Measurements from ENCODE around the gene ITGB1.
"Not testable (repeated sequence)": the region's sequence is repeated elsewhere in the genome, so short reads cannot be mapped to it uniquely, and the experiment has no call there.

ITGB1 gene

GRCh38 chr10:32937911-32938424 lies 20.1 kb downstream of the ITGB1 start:
- DNase-seq (ENCODE audit: low read depth): no peak

DNA sequence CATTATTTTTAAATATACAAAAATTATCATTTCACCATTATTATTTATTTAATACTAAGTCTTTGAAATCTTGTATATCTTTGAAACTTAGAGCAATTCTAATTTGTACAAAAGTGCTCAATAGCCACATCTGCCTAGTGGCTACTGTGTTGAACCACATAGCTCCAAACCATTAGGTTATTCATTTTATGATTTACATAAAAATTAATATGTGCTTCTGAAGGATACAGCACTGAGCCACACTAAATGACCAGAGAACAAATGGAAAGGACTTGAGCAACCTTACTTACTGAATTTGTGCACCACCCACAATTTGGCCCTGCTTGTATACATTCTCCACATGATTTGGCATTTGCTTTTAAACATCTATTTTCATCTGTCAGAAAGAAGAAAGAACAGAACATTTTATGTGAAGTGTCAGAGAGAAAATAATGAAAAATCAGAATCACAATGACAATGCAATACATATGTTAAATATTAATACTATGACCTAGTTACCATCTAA lies 25.8 kb downstream of the ITGB1 start:
- DNase-seq (ENCODE audit: low read depth): no peak

DNA sequence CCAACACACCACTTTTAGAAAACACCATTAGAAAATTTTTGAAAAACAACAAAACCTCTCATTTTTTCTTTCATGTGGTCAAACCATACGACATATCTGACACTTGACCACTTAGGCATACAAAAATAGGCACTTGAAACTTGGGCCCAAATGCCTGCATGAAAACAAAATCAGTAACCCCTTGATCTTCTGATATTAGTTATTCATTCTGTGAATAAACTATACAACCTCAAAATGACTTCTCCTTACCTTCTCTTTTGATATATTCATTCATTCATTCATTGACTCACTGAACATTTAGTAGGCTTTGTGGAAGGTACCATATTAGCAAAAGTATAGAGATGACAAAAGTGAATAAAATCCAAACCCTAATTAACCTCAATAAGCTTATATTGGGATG lies 26.4 kb downstream of the ITGB1 start:
- DNase-seq (ENCODE audit: low read depth): no peak

DNA sequence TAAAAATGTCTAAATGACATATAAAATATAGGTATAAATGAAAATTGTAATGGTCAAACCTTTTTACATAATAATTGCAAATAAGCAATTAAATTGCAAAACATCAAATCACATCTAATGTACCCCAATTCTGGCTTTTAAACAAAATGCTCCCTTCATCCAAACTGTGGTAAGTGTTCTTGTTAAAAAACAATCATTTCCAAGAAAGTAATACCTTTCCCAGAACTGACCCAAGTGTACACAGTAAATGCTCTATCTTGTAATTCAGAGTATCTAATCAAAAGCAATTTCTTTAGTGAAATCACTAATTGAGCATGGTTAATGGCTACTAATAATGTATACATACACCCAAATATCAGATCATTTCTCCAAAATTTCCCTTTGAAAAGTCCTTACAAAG lies 28.0 kb downstream of the ITGB1 start:
- no peak for DNase-seq (ENCODE audit: low read depth)

GRCh38 chr10:32929634-32930033 lies 28.4 kb downstream of the ITGB1 start:
- no peak for DNase-seq (ENCODE audit: low read depth)

GRCh38 chr10:32927750-32928149 lies 30.3 kb downstream of the ITGB1 start:
- no peak for DNase-seq (ENCODE audit: low read depth)

GRCh38 chr10:32923849-32924248 lies 34.2 kb downstream of the ITGB1 start:
- no peak for DNase-seq (ENCODE audit: low read depth)

- no peak for DNase-seq (ENCODE audit: low read depth)
Observed at GRCh38 chr10:32923134-32923533, 34.9 kb downstream of the ITGB1 start.

DNA sequence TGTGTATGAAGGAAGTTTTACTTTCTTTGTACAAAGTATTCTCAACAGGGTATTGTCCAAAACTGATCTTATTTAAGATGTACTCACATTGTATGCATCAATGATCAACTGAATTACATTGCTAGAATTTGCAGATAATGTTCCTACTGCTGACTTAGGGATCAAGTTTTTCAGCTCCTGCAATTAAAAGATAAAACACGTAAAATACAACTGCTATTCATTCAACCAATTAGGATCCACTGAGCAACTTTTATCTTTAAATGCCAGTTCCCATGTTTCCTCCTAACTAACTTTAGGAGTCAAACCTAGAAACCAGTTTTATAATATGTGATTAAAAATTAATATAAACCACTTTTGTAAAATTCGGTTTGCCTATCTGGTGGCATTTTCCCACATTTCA lies 35.9 kb downstream of the ITGB1 start:
- DNase-seq (ENCODE audit: low read depth): no peak

DNA sequence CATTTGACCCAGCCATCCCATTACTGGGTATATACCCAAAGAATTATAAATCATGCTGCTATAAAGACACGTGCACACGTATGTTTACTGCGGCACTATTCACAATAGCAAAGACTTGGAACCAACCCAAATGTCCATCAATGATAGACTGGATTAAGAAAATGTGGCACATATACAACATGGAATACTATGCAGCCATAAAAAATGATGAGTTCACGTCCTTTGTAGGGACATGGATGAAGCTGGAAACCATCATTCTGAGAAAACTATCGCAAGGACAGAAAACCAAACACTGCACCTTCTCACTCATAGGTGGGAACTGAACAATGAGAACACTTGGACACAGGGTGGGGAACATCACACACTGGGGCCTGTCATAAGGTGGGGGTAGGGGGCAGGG lies 40.2 kb downstream of the ITGB1 start:
- not testable (repeated sequence) for DNase-seq (ENCODE audit: low read depth)

DNA sequence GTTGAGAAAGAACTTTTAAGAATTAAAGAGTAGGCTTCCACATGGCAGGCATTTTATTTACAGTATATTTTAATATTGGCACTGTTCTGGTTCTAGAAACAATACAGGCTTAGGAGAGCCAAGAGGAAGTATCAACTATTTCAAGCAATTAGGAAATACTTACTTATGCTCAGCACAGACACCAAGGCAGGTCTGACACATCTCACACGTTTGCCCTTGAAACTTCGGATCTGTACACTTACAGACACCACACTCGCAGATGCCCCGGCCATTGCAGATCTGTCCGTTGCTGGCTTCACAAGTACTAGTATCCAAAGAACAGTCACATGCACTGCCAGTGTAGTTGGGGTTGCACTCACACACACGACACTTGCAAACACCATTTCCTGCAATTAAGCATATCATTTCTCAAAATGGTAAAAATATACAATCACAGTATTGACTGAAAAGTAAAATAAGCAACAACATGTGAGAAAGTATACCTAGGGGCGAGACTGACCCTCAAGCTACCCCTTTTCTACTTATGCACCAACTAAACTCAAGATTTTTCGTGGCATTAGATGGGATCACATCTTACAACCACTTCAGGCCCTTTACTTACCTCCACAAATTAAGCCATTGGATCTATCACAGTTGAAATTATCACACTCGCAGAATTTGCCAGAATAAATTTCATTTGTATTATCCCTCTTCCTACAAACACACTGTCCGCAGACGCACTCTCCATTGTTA lies 46.6 kb downstream of the ITGB1 start:
- DNase-seq (ENCODE audit: low read depth): no peak

- not testable (repeated sequence) for DNase-seq (ENCODE audit: low read depth)
Observed at GRCh38 chr10:32909970-32910369, 48.1 kb downstream of the ITGB1 start.

- no peak for DNase-seq (ENCODE audit: low read depth)
Observed at GRCh38 chr10:32909456-32909855, 48.6 kb downstream of the ITGB1 start.

GRCh38 chr10:32906595-32906994 lies 51.4 kb downstream of the ITGB1 start:
- no peak for DNase-seq (ENCODE audit: low read depth)

- no peak for DNase-seq (ENCODE audit: low read depth)
Observed at GRCh38 chr10:32905466-32905865, 52.6 kb downstream of the ITGB1 start.

- DNase-seq (ENCODE audit: low read depth): no peak
Observed at GRCh38 chr10:32901815-32902214, 56.2 kb downstream of the ITGB1 start.

DNA sequence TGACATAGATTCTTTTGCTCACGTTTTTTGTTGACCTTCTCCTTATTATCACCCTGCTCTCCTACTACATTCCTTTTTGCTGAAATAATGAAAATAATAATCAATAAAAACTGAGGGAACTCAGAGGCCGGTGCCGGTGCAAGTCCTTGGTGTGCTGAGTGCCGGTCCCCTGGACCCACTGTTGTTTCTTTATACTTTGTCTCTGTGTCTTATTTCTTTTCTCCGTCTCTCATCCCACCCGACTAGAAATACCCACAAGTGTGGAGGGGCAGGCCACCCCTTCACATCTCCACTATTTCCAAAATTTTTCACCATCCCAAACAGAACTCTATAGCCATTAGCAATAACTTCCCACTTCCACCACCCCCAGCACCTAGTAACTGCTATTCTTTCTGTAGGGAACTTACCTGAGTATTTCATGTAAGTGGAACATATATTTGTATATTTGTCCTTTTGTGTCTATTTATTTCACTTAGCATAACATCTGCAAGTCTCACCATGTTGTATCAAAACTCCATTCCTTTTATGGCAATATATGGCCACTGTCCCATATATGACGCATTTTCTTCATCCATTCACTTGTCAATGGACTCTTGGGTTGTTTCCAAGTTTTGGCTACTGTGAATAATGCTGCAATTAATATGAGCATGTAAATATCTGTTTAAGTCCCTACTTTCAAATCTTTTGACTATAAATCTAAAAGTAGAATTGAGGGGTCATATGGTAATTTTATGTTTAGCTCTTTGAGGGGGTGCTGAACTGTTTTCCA lies 62.6 kb downstream of the ITGB1 start:
- not testable (repeated sequence) for DNase-seq (ENCODE audit: low read depth)

DNA sequence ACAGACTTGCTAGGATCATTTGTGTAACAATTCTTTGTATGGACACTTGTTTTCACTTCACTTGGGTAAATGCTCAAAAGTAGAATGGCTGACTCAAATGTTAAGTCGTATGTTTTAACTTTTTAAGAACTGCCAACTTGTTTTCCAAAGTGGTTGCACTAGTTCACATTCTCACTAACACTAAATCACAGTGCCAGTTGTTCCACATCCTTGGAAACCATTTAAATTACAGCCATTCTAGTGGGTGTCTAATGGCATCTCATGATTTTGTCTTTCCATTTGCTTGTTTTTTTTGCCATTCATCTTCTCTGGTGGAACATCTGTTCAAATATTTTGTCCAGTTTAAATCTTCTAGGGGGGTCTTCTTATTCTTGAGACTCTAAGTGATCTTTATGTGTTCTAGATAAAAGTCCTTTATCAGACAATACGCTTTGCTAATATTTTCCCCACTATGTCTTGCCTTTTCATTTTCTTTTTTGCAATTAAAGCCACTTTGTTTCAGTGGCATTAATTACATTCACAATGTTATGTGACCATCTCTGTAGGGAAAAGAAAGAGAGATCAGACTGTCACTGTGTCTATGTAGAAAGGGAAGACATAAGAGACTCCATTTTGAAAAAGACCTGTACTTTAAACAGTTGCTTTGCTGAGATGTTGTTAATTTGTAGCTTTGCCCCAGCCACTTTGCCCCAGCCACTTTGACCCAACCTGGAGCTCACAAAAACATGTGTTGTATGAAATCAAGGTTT lies 63.9 kb downstream of the ITGB1 start:
- no peak for DNase-seq (ENCODE audit: low read depth)

DNA sequence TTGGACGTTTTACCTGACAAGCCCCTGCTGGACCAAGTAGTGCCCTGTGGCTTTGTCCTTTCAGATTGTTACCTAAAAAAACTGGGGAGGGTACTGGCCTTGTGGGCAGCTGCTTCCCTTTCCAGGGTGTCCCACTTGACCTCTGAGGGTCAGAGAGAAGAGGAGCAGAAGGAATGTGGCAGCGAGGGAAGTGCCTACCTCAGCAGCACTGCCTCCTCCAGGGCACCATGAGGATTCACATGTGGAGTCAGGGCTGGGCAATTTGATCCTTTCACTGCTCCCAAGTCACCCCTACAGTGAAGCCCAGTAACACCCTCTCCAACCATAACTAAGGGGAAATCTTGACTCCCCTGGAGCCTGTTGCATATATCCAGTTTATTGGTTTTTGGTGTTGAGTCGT lies 64.6 kb downstream of the ITGB1 start:
- no peak for DNase-seq (ENCODE audit: low read depth)

DNA sequence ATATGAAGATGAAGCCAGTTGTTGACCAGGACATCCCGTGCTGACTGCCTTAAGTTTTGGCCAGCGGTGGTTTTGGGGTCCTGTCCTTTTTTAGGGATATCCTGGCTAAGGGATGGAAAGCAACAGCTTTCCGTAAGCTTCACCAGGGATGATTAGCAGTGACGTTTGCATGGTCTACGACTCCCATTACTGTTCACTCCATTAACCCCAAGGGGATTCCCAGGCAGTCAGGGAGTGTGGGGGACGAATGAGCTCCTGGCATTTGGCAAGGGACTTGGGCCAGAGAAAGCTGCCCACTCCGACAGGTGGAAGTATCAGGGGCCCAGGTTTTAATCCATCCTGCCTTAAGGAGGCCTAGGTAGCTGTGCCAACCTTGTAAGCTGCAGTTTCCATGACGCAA lies 66.8 kb downstream of the ITGB1 start:
- no peak for DNase-seq (ENCODE audit: low read depth)

DNA sequence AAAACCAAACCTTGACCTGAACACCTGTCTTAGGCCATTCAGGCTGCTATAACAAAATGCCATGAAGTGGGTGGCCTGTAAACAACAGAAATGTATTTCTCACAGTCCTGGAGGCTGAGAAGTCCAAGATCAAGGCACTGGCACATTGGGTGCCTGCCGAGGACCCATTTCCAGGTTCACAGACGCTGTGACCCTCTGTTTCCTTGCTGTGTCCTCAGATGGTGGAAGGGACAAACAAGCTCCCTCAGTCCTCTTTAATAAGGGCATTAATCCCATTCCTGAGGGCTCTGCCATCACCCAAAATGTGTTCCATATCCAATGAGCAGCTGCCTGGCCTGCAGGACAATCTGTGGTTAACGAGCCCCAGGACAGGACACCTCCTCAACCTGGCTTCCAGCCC lies 67.6 kb downstream of the ITGB1 start:
- DNase-seq (ENCODE audit: low read depth): no peak

GRCh38 chr10:32889631-32890212 lies 68.3 kb downstream of the ITGB1 start:
- DNase-seq (ENCODE audit: low read depth): no peak
